HEK293 (cell line): ENCODE data around the gene LATS1.

Source experiments
- CTCF ChIA-PET: fragments of 350-600 bp; formaldehyde crosslinking; extraction: SDS; loops from one replicate; lab custom pipeline; 2021; ENCODE audit warnings: antibody characterized with exemption; lab: Yijun Ruan, JAX
- POLR2A ChIA-PET: fragments of 300-600 bp; formaldehyde crosslinking; extraction: SDS; loops from one replicate; lab custom pipeline; 2020; ENCODE audit warnings: antibody characterized with exemption, inconsistent platforms; lab: Yijun Ruan, JAX
- H3K27ac ChIP-seq: fragments of 200-500 bp; sonication (Bioruptor generic); 2 replicates; pipeline ENCODE4 v1.5.1; 2014; ENCODE audit warnings: low read depth, low read length, control low read depth, inconsistent platforms; ENCODE audit errors: extremely low read depth
- H3K36me3 ChIP-seq, 2 experiments: fragments of 200-500 bp in 1 of 2; sonication (Bioruptor generic) in 1 of 2; 1 replicate in 1 of 2; 2 replicates in 1 of 2; pipeline ENCODE4 v1.5.1; 2014 to 2017; ENCODE audit warnings: inconsistent platforms in 2 of 2, low read length in 2 of 2; ENCODE audit not compliant: control insufficient read depth in 2 of 2, insufficient read depth in 1 of 2
- H3K4me1 ChIP-seq: fragments of 200-500 bp; sonication (Bioruptor generic); 2 replicates; pipeline ENCODE4 v1.5.1; 2014; ENCODE audit warnings: mild to moderate bottlenecking, low read length, inconsistent platforms; ENCODE audit not compliant: control insufficient read depth, insufficient read depth
- H3K4me3 ChIP-seq: 2 replicates; pipeline ENCODE4 v1.5.1; 2011; ENCODE audit warnings: low read depth, mild to moderate bottlenecking, control low read depth, low read length, moderate library complexity
- H3K9me3 ChIP-seq: fragments of 200-500 bp; sonication (Bioruptor generic); 2 replicates; pipeline ENCODE4 v1.5.1; 2014; ENCODE audit warnings: low read depth, low read length, inconsistent platforms; ENCODE audit not compliant: control insufficient read depth, insufficient read depth
- CTCF ChIP-seq: fragments of 450-650 bp; formaldehyde crosslinking; IDR thresholded peaks from 2 replicates; pipeline ENCODE4 v1.5.1; 2016; ENCODE audit warnings: missing biosample characterization, missing genetic modification characterization
- HOXA7 ChIP-seq: sonication (generic); formaldehyde crosslinking; IDR thresholded peaks from 2 replicates; pipeline ENCODE4 v1.8.1; 2022; ENCODE audit warnings: missing genetic modification reagents, borderline replicate concordance
- IKZF3 ChIP-seq: fragments of 450-650 bp; IDR thresholded peaks from 2 replicates; pipeline ENCODE4 v1.5.0; 2018; ENCODE audit warnings: missing biosample characterization, mild to moderate bottlenecking, missing genetic modification characterization, moderate library complexity
- PRDM10 ChIP-seq: fragments of 450-650 bp; formaldehyde crosslinking; IDR thresholded peaks from 2 replicates; pipeline ENCODE4 v1.5.1; 2016; ENCODE audit warnings: missing biosample characterization, missing genetic modification characterization
- SALL2 ChIP-seq: fragments of 450-650 bp; formaldehyde crosslinking; IDR thresholded peaks from 2 replicates; pipeline ENCODE4 v1.5.0; 2017; ENCODE audit warnings: missing biosample characterization, mild to moderate bottlenecking, missing genetic modification characterization, borderline replicate concordance
- SP3 ChIP-seq: fragments of 450-650 bp; formaldehyde crosslinking; IDR thresholded peaks from 2 replicates; pipeline ENCODE4 v1.5.1; 2016; ENCODE audit warnings: missing biosample characterization, missing genetic modification characterization
- WT1 ChIP-seq: fragments of 450-650 bp; formaldehyde crosslinking; IDR thresholded peaks from 2 replicates; pipeline ENCODE4 v1.5.1; 2016; ENCODE audit warnings: missing biosample characterization, missing genetic modification characterization
- ZFHX2 ChIP-seq: fragments of 450-650 bp; formaldehyde crosslinking; conservative IDR thresholded peaks from 2 replicates; pipeline ENCODE4 v1.5.1; 2016; ENCODE audit warnings: missing biosample characterization, missing genetic modification characterization
- ZFP69B ChIP-seq: fragments of 450-650 bp; formaldehyde crosslinking; IDR thresholded peaks from 2 replicates; pipeline ENCODE4 v1.5.1; 2016; ENCODE audit warnings: missing biosample characterization, missing genetic modification characterization
- ZIC2 ChIP-seq: fragments of 450-650 bp; formaldehyde crosslinking; IDR thresholded peaks from 2 replicates; pipeline ENCODE4 v1.5.1; 2016; ENCODE audit warnings: missing biosample characterization, missing genetic modification characterization
- ZNF140 ChIP-seq: fragments of 450-650 bp; formaldehyde crosslinking; IDR thresholded peaks from 2 replicates; pipeline ENCODE4 v1.5.1; 2016; ENCODE audit warnings: missing biosample characterization, missing genetic modification characterization
- ZNF169 ChIP-seq: fragments of 450-650 bp; formaldehyde crosslinking; IDR thresholded peaks from 2 replicates; pipeline ENCODE4 v1.5.1; 2016; ENCODE audit warnings: missing biosample characterization, missing genetic modification characterization
- ZNF221 ChIP-seq: fragments of 450-650 bp; formaldehyde crosslinking; IDR thresholded peaks from 2 replicates; pipeline ENCODE4 v1.5.1; 2017; ENCODE audit warnings: missing biosample characterization, missing genetic modification characterization, borderline replicate concordance
- ZNF266 ChIP-seq: fragments of 450-650 bp; formaldehyde crosslinking; IDR thresholded peaks from 2 replicates; pipeline ENCODE4 v1.5.1; 2016; ENCODE audit warnings: missing biosample characterization, missing genetic modification characterization, low read depth
- ZNF302 ChIP-seq: fragments of 450-650 bp; formaldehyde crosslinking; IDR thresholded peaks from 2 replicates; pipeline ENCODE4 v1.5.1; 2016; ENCODE audit warnings: missing biosample characterization, missing genetic modification characterization, low read depth
- ZNF324 ChIP-seq: fragments of 450-650 bp; formaldehyde crosslinking; IDR thresholded peaks from 2 replicates; pipeline ENCODE4 v1.5.1; 2016; ENCODE audit warnings: missing biosample characterization, missing genetic modification characterization
- ZNF354C ChIP-seq: fragments of 450-650 bp; formaldehyde crosslinking; IDR thresholded peaks from 2 replicates; pipeline ENCODE4 v1.5.1; 2016; ENCODE audit warnings: missing biosample characterization, missing genetic modification characterization, low read depth, borderline replicate concordance
- ZNF48 ChIP-seq: fragments of 450-650 bp; formaldehyde crosslinking; IDR thresholded peaks from 2 replicates; pipeline ENCODE4 v1.5.1; 2016; ENCODE audit warnings: missing biosample characterization, missing genetic modification characterization
- ZNF529 ChIP-seq: fragments of 450-650 bp; formaldehyde crosslinking; IDR thresholded peaks from 2 replicates; pipeline ENCODE4 v1.5.1; 2017; ENCODE audit warnings: missing genetic modification characterization, missing biosample characterization; ENCODE audit not compliant: insufficient replicate concordance
- ZNF561 ChIP-seq: fragments of 450-650 bp; IDR thresholded peaks from 2 replicates; pipeline ENCODE4 v1.5.1; 2018; ENCODE audit warnings: missing biosample characterization, missing genetic modification characterization, borderline replicate concordance
- ZNF623 ChIP-seq: fragments of 450-650 bp; formaldehyde crosslinking; IDR thresholded peaks from 2 replicates; pipeline ENCODE4 v1.5.1; 2016; ENCODE audit warnings: missing biosample characterization, missing genetic modification characterization
- ZNF629 ChIP-seq: fragments of 450-650 bp; formaldehyde crosslinking; IDR thresholded peaks from 2 replicates; pipeline ENCODE4 v1.5.1; 2017; ENCODE audit warnings: missing biosample characterization, missing genetic modification characterization
- ZNF664 ChIP-seq: fragments of 450-650 bp; formaldehyde crosslinking; IDR thresholded peaks from 2 replicates; pipeline ENCODE4 v1.5.1; 2016; ENCODE audit warnings: missing biosample characterization, missing genetic modification characterization
- ZSCAN4 ChIP-seq: fragments of 450-650 bp; formaldehyde crosslinking; IDR thresholded peaks from 2 replicates; pipeline ENCODE4 v1.5.1; 2017; ENCODE audit warnings: missing biosample characterization, missing genetic modification characterization

The LATS1 gene

GRCh38 chr6:149634315-149634714, 83.6 kb downstream of the LATS1 start:
- CTCF ChIA-PET: no interaction called here
- TF ChIP-seq ZNF561 (tag by site-specific recombination) (no peak), ZNF169 (tag by site-specific recombination) (no peak), PRDM10 (no peak), ZFHX2 (no peak), ZNF302 (tag by site-specific recombination) (no peak), HOXA7 (CRISPR knock-in tag) (no peak), SALL2 (tag by site-specific recombination) (no peak)
- TF ChIP-seq, all 188 proteins: peak for 0
- peaks cover 45 to 47% of the 10 kb centered on the region in 2 experiments for H3K36me3 ChIP-seq
- H3K9me3 ChIP-seq: no peaks in the 10 kb centered on the region
- H3K4me1 ChIP-seq: no peaks in the 10 kb centered on the region
- H3K4me3 ChIP-seq: no peak overlapping the region
- no peak overlapping the region for H3K27ac ChIP-seq
- POLR2A ChIA-PET: interaction anchor here (1.4 kb wide), 1 partner anchor 84 kb away, joined by 3 read pairs; the partner anchor contains the start of gene LATS1

GRCh38 chr6:149628875-149629510, 88.9 kb downstream of the LATS1 start:
- H3K36me3 ChIP-seq: peaks cover 27 to 54% of the 10 kb centered on the region in 2 experiments
- ChIA-PET CTCF (interaction anchor here (0.7 kb wide), 1 partner anchor 80 kb away, joined by 4 read pairs; no protein-coding TSS in a partner anchor), POLR2A (interaction anchor here (1.1 kb wide), 1 partner anchor 18 kb away, joined by 8 read pairs; no protein-coding TSS in a partner anchor)
- H3K4me3 ChIP-seq: no peak overlapping the region
- TF ChIP-seq ZNF140 (tag by site-specific recombination) (no peak), ZNF221 (no peak), ZNF354C (no peak), ZIC2 (tag by site-specific recombination) (no peak), SP3 (tag by site-specific recombination) (no peak), ZNF529 (tag by site-specific recombination) (no peak), ZNF266 (tag by site-specific recombination) (no peak), ZNF629 (tag by site-specific recombination) (no peak), WT1 (tag by site-specific recombination) (no peak), ZNF48 (tag by site-specific recombination) (no peak)
- H3K4me1 ChIP-seq: no peaks in the 10 kb centered on the region
- H3K27ac ChIP-seq: no peak overlapping the region
- H3K9me3 ChIP-seq: no peaks in the 10 kb centered on the region

- Histone ChIP-seq H3K9me3 (no peaks in the 10 kb centered on the region), H3K4me1 (no peaks in the 10 kb centered on the region), H3K4me3 (no peak overlapping the region), H3K36me3 (peaks cover 33 to 62% of the 10 kb centered on the region in 2 experiments), H3K27ac (no peak overlapping the region)
- ChIA-PET POLR2A (interaction anchor here (0.7 kb wide), 1 partner anchor 1055 kb away, joined by 6 read pairs; no protein-coding TSS in a partner anchor), CTCF (interaction anchor here (0.7 to 1.2 kb wide), 2 partner anchors 20 to 67 kb away, joined by 4 to 5 read pairs; no protein-coding TSS in a partner anchor)
- TF ChIP-seq IKZF3 (tag by site-specific recombination) (no peak), ZFP69B (tag by site-specific recombination) (no peak), HOXA7 (CRISPR knock-in tag) (no peak), ZSCAN4 (tag by site-specific recombination) (no peak), ZNF623 (tag by site-specific recombination) (no peak), ZNF324 (no peak), CTCF (tag by site-specific recombination) (no peak), ZNF664 (tag by site-specific recombination) (no peak)
Measured at GRCh38 chr6:149627672-149628071, 90.2 kb downstream of the LATS1 start.
